Neural cell (in vitro differentiated cells): ENCODE results near the gene PHAX. TPM values are rescaled to one million over a fixed set of nuclear protein-coding genes. Genes with fewer than 3 reads are reported as not detected.

ENCODE experiments used
- H2AFZ ChIP-seq: fragments of 200-600, 300-800 bp; sonication (generic), shearing (Covaris generic); 2 replicates; pipeline ENCODE4 v1.6.0; 2014; ENCODE audit warnings: low read depth, mild to moderate bottlenecking, antibody characterized with exemption, low read length, moderate library complexity
- H3F3A ChIP-seq: fragments of 200-600 bp; shearing (Covaris generic); 2 replicates; pipeline ENCODE4 v1.6.1; 2016; ENCODE audit warnings: mild to moderate bottlenecking, moderate library complexity, mixed read lengths, antibody characterized with exemption, low read length; ENCODE audit not compliant: insufficient read depth, poor library complexity, severe bottlenecking
- H3K27ac ChIP-seq: fragments of 200-600, 300-800 bp; sonication (generic), shearing (Covaris generic); 2 replicates; pipeline ENCODE4 v1.5.1; 2014; ENCODE audit warnings: mild to moderate bottlenecking, low read length, moderate library complexity
- H3K27me3 ChIP-seq: fragments of 300-800, 200-600 bp; sonication (generic), shearing (Covaris generic); 2 replicates; pipeline ENCODE4 v1.6.0; 2014; ENCODE audit warnings: mild to moderate bottlenecking, low read depth, low read length, moderate library complexity; ENCODE audit not compliant: insufficient read depth
- H3K36me3 ChIP-seq: fragments of 300-800, 200-600 bp; sonication (generic), shearing (Covaris generic); 2 replicates; pipeline ENCODE4 v1.5.1; 2014; ENCODE audit warnings: mild to moderate bottlenecking, antibody characterized with exemption, low read length, moderate library complexity; ENCODE audit not compliant: insufficient read depth
- H3K4me2 ChIP-seq: fragments of 300-800, 200-600 bp; sonication (generic), shearing (Covaris generic); 2 replicates; pipeline ENCODE4 v1.6.0; 2014; ENCODE audit warnings: mild to moderate bottlenecking, low read length
- H3K4me3 ChIP-seq: fragments of 300-800, 200-600 bp; sonication (generic), shearing (Covaris generic); 2 replicates; pipeline ENCODE4 v1.5.1; 2014; ENCODE audit warnings: mild to moderate bottlenecking, low read length, moderate library complexity
- H3K79me2 ChIP-seq: fragments of 200-600 bp; shearing (Covaris generic); replicated peaks from 2 replicates; pipeline ENCODE4 v1.6.0; 2014; ENCODE audit warnings: mild to moderate bottlenecking, low read length, moderate library complexity; ENCODE audit not compliant: insufficient read depth
- H3K9ac ChIP-seq: fragments of 300-800, 200-600 bp; sonication (generic), shearing (Covaris generic); 2 replicates; pipeline ENCODE4 v1.6.1; 2016; ENCODE audit warnings: mild to moderate bottlenecking, low read length, mixed read lengths
- H3K9me2 ChIP-seq: fragments of 200-600 bp; shearing (Covaris generic); 2 replicates; pipeline ENCODE4 v1.6.1; 2016; ENCODE audit warnings: mild to moderate bottlenecking, low read length, mixed read lengths; ENCODE audit not compliant: insufficient read depth
- H3K9me3 ChIP-seq: fragments of 200-600, 300-800 bp; sonication (generic), shearing (Covaris generic); 2 replicates; pipeline ENCODE4 v1.6.1; 2016; ENCODE audit warnings: mild to moderate bottlenecking, mixed run types, low read length, moderate library complexity, mixed read lengths
- H4K20me1 ChIP-seq: fragments of 200-600 bp; shearing (Covaris generic); 2 replicates; pipeline ENCODE4 v1.6.1; 2016; ENCODE audit warnings: mild to moderate bottlenecking, mixed run types; ENCODE audit not compliant: insufficient read depth
- CTCF ChIP-seq: fragments of 450-650 bp; IDR thresholded peaks from 2 replicates; pipeline ENCODE4 v1.5.1; 2014; ENCODE audit warnings: antibody characterized with exemption, mild to moderate bottlenecking, moderate library complexity; ENCODE audit not compliant: poor library complexity, severe bottlenecking
- EP300 ChIP-seq: fragments of 450-650 bp; conservative IDR thresholded peaks from 2 replicates; pipeline ENCODE4 v1.6.1; 2014; ENCODE audit warnings: antibody characterized with exemption, mild to moderate bottlenecking, moderate library complexity; ENCODE audit not compliant: poor library complexity, severe bottlenecking
- EZH2 ChIP-seq: fragments of 200-600, 300-800 bp; shearing (Covaris generic), sonication (generic); IDR thresholded peaks from 2 replicates; pipeline ENCODE4 v1.6.1; 2014; ENCODE audit warnings: antibody characterized with exemption, low read length, borderline replicate concordance, mild to moderate bottlenecking; ENCODE audit not compliant: insufficient read depth, poor library complexity, severe bottlenecking
- MXI1 ChIP-seq: fragments of 450-650 bp; conservative IDR thresholded peaks from 2 replicates; pipeline ENCODE4 v1.6.1; 2014; ENCODE audit warnings: antibody characterized with exemption, mild to moderate bottlenecking; ENCODE audit not compliant: poor library complexity, severe bottlenecking
- POLR2AphosphoS5 ChIP-seq: IDR thresholded peaks from 2 replicates; pipeline ENCODE4 v1.6.1; 2012
- RAD21 ChIP-seq: fragments of 450-650 bp; conservative IDR thresholded peaks from 2 replicates; pipeline ENCODE4 v1.6.1; 2014; ENCODE audit warnings: antibody characterized with exemption, mild to moderate bottlenecking, moderate library complexity
- REST ChIP-seq: IDR thresholded peaks from 2 replicates; pipeline ENCODE4 v1.6.1; 2012; ENCODE audit warnings: borderline replicate concordance
- SMC3 ChIP-seq: fragments of 450-650 bp; conservative IDR thresholded peaks from 2 replicates; pipeline ENCODE4 v1.6.1; 2014; ENCODE audit warnings: antibody characterized with exemption, mild to moderate bottlenecking, moderate library complexity; ENCODE audit not compliant: poor library complexity
- TAF1 ChIP-seq: IDR thresholded peaks from 2 replicates; pipeline ENCODE4 v1.6.1; 2012; ENCODE audit warnings: low read depth
- polyA plus RNA-seq: library from polyadenylated mRNA; depleted of rRNA; stranded (reverse); fragments of >200 nt; gene quantifications from 2 replicates; pipeline ENCODE4 v1.2.3, GENCODE V29; 2014

PHAX gene
- polyA plus RNA-seq, 1 donor from 2014 or later = 42.3 TPM

- no peak for TF ChIP-seq POLR2AphosphoS5
- TF ChIP-seq RAD21 = no peak
- no peak for TF ChIP-seq SMC3
- no peak for TF ChIP-seq REST
- TF ChIP-seq EP300 = no peak
- no peak for TF ChIP-seq CTCF
- no peak for TF ChIP-seq MXI1
- no peak for TF ChIP-seq EZH2
- TF ChIP-seq TAF1 = no peak
- Histone ChIP-seq H2AFZ (no peak overlapping the region), H3K4me2 (no peak overlapping the region)
Measured at GRCh38 chr5:126658561-126658960, 57.8 kb downstream of the PHAX start.

GRCh38 chr5:126659805-126660482 is 59.2 kb downstream of the PHAX start:
- H3K36me3 ChIP-seq = no peaks in the 10 kb centered on the region
- H3K4me2 ChIP-seq = no peak overlapping the region
- no peak overlapping the region for H3K9ac ChIP-seq
- no peak overlapping the region for H3K4me3 ChIP-seq
- H4K20me1 ChIP-seq = no peaks in the 10 kb centered on the region
- H3F3A ChIP-seq = no peaks in the 10 kb centered on the region
- no peaks in the 10 kb centered on the region for H3K79me2 ChIP-seq
- no peaks in the 10 kb centered on the region for H3K27me3 ChIP-seq
- no peaks in the 10 kb centered on the region for H3K9me3 ChIP-seq
- H3K9me2 ChIP-seq = no peaks in the 10 kb centered on the region
- no peak overlapping the region for H3K27ac ChIP-seq
- TF ChIP-seq POLR2AphosphoS5 = no peak
- TF ChIP-seq EP300 = no peak
- TF ChIP-seq CTCF = no peak
- no peak for TF ChIP-seq RAD21
- TF ChIP-seq TAF1 = no peak
- no peak for TF ChIP-seq MXI1
- no peak for TF ChIP-seq SMC3
- no peak for TF ChIP-seq EZH2
- no peak for TF ChIP-seq REST
- no peak overlapping the region for H2AFZ ChIP-seq

More at GRCh38 chr5:126658561-126658960, 57.8 kb downstream of the PHAX start:
- H3K9me2 ChIP-seq = no peaks in the 10 kb centered on the region
- no peak overlapping the region for H3K27ac ChIP-seq
- H3K4me3 ChIP-seq = no peak overlapping the region
- no peaks in the 10 kb centered on the region for H3K36me3 ChIP-seq
- no peak overlapping the region for H3K9ac ChIP-seq
- no peaks in the 10 kb centered on the region for H3K9me3 ChIP-seq
- H4K20me1 ChIP-seq = no peaks in the 10 kb centered on the region
- no peaks in the 10 kb centered on the region for H3K27me3 ChIP-seq
- H3F3A ChIP-seq = no peaks in the 10 kb centered on the region
- H3K79me2 ChIP-seq = no peaks in the 10 kb centered on the region
